ENCODE results near the gene SH2D5.
"Not testable (repeated sequence)": the region's sequence is repeated elsewhere in the genome, so short reads cannot be mapped to it uniquely, and the experiment has no call there.

Gene SH2D5

GRCh38 chr1:20695515-20695914, 37.0 kb downstream of the SH2D5 start:
- no peak for DNase-seq (ENCODE audit: low spot score)

GRCh38 chr1:20693623-20694022, 38.9 kb downstream of the SH2D5 start:
- DNase-seq (ENCODE audit: low spot score): no peak

GRCh38 chr1:20691872-20692271, 40.6 kb downstream of the SH2D5 start:
- no peak for DNase-seq (ENCODE audit: low spot score)

GRCh38 chr1:20689645-20690056, 42.9 kb downstream of the SH2D5 start:
- DNase-seq (ENCODE audit: low spot score): no peak

- no peak for DNase-seq (ENCODE audit: low spot score)
Measured at GRCh38 chr1:20686883-20687725, 45.4 kb downstream of the SH2D5 start.

GRCh38 chr1:20685741-20686140, 46.8 kb downstream of the SH2D5 start:
- no peak for DNase-seq (ENCODE audit: low spot score)

- no peak for DNase-seq (ENCODE audit: low spot score)
Measured at GRCh38 chr1:20685099-20685662, 47.3 kb downstream of the SH2D5 start.

- no peak for DNase-seq (ENCODE audit: low spot score)
Measured at GRCh38 chr1:20684651-20685050, 47.9 kb downstream of the SH2D5 start.

GRCh38 chr1:20684050-20684620, 48.4 kb downstream of the SH2D5 start:
- DNase-seq (ENCODE audit: low spot score): no peak

GRCh38 chr1:20683614-20684013, 48.9 kb downstream of the SH2D5 start:
- DNase-seq (ENCODE audit: low spot score): no peak

- DNase-seq (ENCODE audit: low spot score): no peak
Measured at GRCh38 chr1:20682571-20683236, 49.8 kb downstream of the SH2D5 start.

GRCh38 chr1:20681999-20682398, 50.5 kb downstream of the SH2D5 start:
- no peak for DNase-seq (ENCODE audit: low spot score)

GRCh38 chr1:20680269-20680668, 52.2 kb downstream of the SH2D5 start:
- no peak for DNase-seq (ENCODE audit: low spot score)

GRCh38 chr1:20678599-20678998, 53.9 kb downstream of the SH2D5 start:
- peak; percentile 31 for DNase-seq (ENCODE audit: low spot score)

- DNase-seq (ENCODE audit: low spot score): not testable (repeated sequence)
Measured at GRCh38 chr1:20673626-20674025, 58.9 kb downstream of the SH2D5 start.

GRCh38 chr1:20672265-20672632, 60.3 kb downstream of the SH2D5 start:
- no peak for DNase-seq (ENCODE audit: low spot score)

GRCh38 chr1:20670936-20671335, 61.6 kb downstream of the SH2D5 start:
- DNase-seq (ENCODE audit: low spot score): no peak
